CD4-positive, alpha-beta T cell treated with Interleukin-15 for 1 hour (primary cell): ENCODE measurements around the gene DEAF1.

Experiments used
- DNase-seq: peaks from one replicate; pipeline ENCODE4 v3.0.0-alpha.2; 2020

Gene DEAF1

DNA sequence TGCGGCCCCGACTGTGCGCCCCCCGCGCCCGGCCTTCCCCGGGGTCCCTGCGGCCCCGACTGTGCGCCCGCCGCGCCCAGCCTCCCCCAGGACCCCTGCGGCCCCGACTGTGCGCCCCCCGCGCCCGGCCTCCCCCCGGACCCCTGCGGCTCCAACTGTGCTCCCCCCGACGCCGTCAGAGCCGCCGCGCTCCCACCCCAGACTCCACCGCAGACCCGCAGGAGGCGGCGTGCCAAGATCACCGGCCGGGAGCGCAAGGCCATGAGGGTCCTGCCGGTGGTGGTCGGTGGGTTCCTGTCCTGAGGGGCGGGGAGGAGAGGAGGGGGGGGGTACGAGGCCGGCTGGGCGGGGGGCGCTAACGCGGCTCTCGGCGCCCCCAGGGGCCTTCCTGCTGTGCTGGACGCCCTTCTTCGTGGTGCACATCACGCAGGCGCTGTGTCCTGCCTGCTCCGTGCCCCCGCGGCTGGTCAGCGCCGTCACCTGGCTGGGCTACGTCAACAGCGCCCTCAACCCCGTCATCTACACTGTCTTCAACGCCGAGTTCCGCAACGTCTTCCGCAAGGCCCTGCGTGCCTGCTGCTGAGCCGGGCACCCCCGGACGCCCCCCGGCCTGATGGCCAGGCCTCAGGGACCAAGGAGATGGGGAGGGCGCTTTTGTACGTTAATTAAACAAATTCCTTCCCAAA, 54.9 kb downstream of the DEAF1 start:
- peak; percentile 33 for DNase-seq

DNA sequence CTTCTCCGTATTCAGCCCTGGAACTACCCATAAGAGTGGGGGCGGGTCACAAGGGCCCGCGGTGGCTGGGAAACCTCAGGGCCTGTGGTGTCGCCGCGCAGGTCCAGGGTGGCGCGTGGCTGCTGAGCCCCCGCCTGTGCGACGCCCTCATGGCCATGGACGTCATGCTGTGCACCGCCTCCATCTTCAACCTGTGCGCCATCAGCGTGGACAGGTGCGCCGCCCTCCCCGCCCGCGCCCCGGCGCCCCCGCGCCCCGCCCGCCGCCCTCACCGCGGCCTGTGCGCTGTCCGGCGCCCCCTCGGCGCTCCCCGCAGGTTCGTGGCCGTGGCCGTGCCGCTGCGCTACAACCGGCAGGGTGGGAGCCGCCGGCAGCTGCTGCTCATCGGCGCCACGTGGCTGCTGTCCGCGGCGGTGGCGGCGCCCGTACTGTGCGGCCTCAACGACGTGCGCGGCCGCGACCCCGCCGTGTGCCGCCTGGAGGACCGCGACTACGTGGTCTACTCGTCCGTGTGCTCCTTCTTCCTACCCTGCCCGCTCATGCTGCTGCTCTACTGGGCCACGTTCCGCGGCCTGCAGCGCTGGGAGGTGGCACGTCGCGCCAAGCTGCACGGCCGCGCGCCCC, 55.6 kb downstream of the DEAF1 start:
- no peak for DNase-seq

DNA sequence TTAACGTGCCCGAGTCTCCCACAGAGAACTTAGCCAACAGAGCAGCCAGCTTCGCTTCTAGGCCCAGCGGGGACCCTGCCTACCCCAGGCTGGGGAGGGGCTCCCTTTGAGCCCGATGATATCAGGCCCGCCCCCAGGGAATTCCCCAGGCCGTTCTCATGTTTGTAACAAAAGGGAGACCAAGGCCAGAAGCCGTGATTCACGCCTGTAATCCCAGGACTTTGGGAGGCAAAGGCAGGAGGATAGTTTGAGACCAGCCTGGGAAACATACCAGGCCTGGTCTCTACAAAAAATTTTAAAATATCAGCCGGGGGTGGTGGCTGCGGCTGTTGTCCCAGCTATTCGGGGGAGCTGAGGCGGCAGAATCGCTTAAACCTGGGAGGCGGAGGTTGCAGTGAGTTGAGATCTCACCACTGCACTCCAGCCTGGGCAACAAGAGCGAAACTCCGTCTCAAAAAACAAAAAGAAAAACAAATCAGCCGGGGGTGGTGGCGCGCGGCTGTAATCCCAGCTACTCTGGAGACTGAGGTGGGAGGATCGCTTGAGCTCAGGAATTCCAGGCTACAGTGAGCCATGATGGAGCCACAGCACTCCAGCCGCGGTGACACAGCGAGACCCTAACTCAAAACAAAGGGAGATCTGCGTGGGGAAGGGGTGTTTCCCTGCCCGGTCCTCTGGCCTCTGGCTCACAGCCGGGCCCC, 56.2 kb downstream of the DEAF1 start:
- DNase-seq, result no peak

DNA sequence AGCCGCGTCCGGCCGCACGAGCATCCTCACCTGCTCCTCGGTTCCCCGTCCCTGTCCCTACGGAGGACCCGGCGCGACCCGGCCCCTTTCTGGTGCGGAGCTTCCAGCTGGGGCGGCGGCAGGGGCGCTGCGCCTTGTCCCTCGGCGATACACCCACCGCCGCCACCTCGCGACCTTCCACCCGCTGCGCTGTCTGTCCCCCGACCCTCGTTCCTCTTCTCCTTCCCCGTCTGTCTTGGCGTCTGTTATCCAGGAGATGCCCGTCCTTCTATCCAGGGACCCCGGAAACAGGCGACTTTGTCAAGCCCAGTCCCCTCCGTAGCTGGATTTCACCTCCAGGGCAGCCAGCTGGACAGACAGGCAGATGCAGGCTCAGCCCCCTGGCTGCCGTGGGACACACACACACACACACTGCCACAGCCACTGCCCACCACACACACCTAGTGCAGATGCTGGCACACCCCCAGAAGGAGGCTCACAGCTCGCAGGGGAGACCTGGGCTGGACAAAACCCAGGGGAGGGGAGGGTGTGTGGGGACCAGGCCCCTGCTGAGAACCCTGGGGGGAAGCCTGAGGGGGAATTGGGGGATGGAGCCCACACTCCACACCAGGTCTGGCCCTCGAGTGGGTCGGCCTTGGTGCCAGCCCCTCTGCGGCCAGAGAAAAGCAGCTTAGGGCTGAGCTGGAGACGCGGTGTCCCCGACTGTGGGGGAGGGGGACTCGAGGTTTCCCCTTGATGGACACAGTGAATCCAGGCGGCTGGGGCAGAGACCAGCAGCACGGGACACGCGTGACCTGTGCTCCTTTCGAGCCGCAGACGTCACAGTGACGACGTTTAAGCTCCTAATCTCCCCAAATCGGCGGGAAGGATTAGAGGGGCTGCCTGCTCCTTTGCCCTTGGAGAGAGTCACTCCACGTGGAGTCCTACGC, 57.2 kb downstream of the DEAF1 start:
- DNase-seq, result no peak

GRCh38 chr11:637333-637592, 57.8 kb downstream of the DEAF1 start:
- DNase-seq, result no peak

DNA sequence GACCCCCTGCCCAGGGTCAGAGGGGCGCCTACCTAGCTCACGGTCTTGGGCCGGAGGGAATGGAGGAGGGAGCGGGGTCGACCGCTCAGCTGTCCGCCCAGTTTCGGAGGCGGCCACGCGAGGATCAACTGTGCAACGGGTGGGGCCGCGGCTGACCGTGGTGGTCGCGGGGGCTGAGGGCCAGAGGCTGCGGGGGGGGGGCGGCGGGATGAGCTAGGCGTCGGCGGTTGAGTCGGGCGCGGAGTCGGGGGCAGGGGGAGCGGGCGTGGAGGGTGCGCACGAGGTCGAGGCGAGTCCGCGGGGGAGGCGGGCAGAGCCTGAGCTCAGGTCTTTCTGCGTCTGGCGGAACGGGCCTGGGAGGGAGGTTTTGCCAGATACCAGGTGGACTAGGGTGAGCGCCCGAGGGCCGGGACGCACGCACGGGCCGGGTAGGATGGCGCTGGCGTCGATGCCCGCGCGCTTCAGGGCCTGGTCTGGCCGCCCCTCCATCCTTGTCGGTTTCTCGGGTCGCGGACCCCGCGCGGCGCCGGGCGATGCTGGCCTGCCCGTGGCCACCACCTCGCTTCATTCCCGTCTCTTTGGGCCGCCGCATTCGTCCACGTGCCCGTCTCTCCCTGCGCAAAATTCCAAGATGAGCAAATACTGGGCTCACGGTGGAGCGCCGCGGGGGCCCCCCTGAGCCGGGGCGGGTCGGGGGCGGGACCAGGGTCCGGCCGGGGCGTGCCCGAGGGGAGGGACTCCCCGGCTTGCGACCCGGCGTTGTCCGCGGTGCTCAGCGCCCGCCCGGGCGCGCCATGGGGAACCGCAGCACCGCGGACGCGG, 58.3 kb downstream of the DEAF1 start, which contains the start of gene DRD4:
DRD4 (plus strand) TSS at position 759 of the 822 bp plus-strand sequence; CDS start at position 795, 36 bp downstream.
- DNase-seq, result no peak

- DNase-seq, result no peak
These were observed 59.0 kb downstream of the DEAF1 start for GRCh38 chr11:635945-636510.

- no peak for DNase-seq
These were observed 64.2 kb downstream of the DEAF1 start for GRCh38 chr11:630871-631270.

DNA sequence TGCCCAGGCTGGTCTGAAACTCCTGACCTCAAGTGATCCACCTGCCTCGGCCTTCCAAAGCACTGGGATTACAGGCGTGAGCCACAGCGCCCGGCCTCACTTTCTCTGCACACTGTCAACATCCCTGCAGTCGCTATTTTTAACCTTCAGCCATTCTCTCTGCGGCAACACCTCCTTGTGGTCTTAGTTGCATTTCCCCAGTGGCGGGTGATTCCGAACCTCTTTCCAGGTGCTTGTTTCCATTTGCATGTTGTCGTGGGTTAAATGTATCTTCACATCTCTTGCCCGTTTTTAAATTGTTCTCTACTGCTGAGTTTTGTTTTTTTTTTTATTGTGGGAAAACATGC, 65.8 kb downstream of the DEAF1 start:
- DNase-seq, result peak; percentile 57

DNA sequence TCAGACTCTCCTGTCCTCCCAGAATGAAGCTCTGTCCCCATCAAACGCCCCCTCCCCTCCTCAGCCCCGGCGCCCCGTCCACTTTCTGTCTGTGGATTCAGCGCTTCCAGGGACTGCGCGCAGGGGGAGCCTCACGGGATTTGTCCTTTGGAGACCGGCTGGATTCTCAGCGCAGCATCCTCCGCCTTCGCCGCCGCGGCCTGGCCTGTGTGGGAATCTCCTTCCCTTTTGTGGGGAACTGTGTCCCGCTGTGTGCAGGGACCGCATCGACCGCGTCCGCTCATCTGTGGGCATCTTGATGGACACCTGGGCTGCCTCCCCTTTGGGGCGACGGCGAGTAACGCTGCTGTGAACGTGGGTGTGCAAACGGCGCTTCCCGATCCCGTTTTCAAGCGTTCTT, 67.0 kb downstream of the DEAF1 start:
- no peak for DNase-seq

- no peak for DNase-seq
These were observed 67.8 kb downstream of the DEAF1 start for GRCh38 chr11:627308-627576.

- DNase-seq, result no peak
These were observed 68.3 kb downstream of the DEAF1 start, which contains the start of gene SCT for GRCh38 chr11:626475-627307. Gene SCT (minus strand): TSS chr11:627181. CDS start chr11:627143, 38 bp downstream.

DNA sequence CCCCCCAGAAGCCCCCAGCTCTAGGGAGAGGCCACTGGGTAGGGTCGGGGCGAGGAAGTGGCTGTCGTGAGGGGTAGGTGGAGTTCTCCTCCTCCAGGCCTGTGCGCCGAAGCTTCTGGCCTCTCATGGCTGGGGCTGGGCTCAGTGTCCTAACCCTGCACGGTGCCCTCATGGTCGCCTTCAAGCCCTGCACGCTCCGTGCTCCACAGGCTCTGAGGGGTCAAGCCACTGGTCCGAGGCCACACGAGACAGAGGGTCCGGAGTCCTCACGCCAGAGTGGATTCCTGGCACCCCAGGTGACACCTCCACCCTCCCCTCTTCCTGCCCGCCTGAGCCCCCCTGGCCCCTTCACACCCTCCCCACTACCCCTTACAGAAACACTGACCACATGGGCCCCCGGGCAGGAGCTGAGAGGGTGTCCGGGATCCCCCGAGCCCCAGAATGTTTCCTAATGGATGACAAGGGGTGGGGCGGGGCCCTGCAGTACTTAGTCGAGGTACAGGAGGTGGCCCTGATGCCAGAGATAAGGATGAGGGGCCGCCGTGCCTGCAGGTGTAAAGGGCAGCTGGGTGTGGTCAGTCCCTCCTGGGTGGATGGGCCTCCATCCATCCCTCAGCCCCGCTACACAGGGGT, 69.3 kb downstream of the DEAF1 start:
- DNase-seq, result no peak

GRCh38 chr11:624705-625635, 70.1 kb downstream of the DEAF1 start, which contains the start of gene CDHR5:
Gene CDHR5 (minus strand): TSS chr11:624955. CDS start chr11:624902, 53 bp downstream.
- DNase-seq, result no peak

DNA sequence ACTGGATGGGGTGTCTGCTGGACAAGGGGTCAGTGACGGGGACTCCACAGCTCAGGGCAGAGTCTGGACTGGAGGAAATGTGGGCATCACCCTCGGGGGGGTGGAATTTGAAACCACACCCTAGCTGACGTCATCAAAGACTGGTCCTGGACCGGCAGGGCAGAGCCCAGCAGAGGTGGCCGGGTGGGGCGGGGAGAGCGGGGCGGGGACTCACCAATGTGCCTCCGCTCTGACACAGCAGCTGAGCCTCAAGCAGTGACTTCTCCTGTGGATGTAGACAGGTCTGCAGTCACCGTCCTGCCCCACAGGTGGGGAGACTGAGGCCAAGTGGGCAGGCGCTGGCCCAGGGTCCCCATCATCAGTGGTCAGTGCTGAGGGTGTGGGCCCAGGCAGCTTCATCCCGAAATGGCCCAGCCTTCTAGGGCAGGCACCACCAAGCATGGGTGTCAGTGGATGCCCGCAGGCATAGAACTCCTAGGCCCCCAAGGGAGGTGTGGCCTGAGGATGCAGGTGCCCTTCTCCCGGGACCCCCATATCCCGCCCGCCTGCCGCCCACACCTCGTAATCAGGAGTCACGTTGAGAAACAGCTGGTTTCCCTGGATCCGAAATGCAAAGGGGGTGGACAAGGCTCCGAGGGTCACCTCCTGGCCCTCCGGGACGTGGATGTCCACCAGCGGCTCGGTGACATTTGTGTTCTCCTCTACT, 70.9 kb downstream of the DEAF1 start:
- peak; percentile 19 for DNase-seq

DNA sequence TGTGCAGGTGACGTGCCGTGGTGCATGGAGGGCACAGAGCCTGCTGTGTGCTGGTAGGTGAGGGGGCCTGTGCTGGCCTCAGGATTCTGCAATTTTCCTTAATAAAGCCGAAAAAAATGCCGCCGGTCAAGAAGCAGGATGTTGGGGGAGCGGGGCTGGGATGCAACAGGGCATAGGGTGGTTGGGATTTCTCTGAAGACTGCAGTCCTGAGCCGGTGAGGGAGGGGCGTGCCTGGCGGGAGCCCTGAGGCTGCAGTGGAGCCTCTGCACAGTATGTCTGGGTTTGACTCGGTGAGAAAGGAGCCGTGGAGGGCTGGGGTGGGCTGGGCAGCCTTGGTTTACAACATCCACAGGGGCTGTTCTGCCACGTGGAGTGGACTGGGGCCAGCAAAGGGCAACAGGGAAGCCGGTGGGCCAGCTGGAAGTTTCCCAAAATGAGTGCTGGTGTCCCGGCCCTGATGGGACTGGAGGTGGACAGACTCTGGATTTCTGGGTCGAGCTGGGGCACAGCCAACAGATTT, 71.6 kb downstream of the DEAF1 start:
- DNase-seq, result no peak

GRCh38 chr11:621838-622237, 73.2 kb downstream of the DEAF1 start:
- no peak for DNase-seq
